ENCODE measurements around the gene BCAT1.
"Not testable (repeated sequence)": the region's sequence is repeated elsewhere in the genome, so short reads cannot be mapped to it uniquely, and the experiment has no call there.

GRCh38 chr12:24809306-24809705 lies 139.6 kb downstream of the BCAT1 start:
- not testable (repeated sequence) for TF ChIP-seq CTCF (IDR thresholded peaks at IDR 0.05); POLR2AphosphoS5 (IDR thresholded peaks at IDR 0.05; ENCODE audit: low read depth, low read length)
